ENCODE measurements around the gene BRAF.

The BRAF gene

DNA sequence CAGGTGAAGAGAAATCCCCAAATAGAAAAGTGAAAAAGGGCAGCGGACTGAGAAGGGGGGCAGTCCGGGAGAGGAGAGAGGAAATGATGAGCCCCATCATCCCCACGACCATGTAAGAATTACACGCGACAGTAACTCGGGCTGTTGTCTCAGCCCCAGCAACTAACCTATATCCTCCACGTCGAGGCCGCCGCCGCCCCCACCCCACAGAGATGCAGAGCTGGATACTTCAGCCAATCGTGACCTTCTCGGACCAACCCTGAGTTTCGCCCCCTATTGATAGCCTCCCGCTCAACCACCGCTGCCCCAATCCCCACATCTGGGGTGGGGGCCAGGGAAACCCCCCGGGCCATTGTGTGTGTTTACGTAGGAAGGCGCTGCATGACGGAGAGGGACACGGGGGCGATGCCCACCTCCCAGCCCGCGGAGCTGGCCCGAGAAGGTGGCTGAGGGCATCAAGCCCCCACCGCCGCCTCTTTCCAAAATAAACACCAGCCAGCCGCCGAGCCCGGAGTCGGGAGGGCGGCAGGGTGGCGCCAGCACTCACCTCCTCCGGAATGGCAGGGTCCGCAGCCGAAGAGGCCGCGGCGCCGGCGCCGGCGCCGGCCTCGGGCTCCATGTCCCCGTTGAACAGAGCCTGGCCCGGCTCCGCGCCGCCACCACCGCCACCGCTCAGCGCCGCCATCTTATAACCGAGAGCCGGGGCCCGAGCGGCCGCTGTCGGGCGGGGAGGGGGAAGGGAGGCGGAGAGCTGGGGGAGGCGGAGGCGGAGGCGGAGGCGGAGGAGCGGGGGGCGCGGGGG is 509 bp downstream of the BRAF start:
- TF ChIP-seq, protein P1, sequence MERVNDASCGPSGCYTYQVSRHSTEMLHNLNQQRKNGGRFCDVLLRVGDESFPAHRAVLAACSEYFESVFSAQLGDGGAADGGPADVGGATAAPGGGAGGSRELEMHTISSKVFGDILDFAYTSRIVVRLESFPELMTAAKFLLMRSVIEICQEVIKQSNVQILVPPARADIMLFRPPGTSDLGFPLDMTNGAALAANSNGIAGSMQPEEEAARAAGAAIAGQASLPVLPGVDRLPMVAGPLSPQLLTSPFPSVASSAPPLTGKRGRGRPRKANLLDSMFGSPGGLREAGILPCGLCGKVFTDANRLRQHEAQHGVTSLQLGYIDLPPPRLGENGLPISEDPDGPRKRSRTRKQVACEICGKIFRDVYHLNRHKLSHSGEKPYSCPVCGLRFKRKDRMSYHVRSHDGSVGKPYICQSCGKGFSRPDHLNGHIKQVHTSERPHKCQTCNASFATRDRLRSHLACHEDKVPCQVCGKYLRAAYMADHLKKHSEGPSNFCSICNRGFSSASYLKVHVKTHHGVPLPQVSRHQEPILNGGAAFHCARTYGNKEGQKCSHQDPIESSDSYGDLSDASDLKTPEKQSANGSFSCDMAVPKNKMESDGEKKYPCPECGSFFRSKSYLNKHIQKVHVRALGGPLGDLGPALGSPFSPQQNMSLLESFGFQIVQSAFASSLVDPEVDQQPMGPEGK (CRISPR knock-in tag; IDR thresholded peaks at IDR 0.05; ENCODE audit: borderline replicate concordance) = peak; percentile 97
- TF ChIP-seq ZNF8 (CRISPR knock-in tag; IDR thresholded peaks at IDR 0.05) = no peak
- TF ChIP-seq CREB5 (CRISPR knock-in tag; IDR thresholded peaks at IDR 0.05; ENCODE audit: low read depth) = no peak
- peak; percentile 35; the same call in 1 of the 2 replicates for TF ChIP-seq TCF4 (CRISPR knock-in tag; IDR thresholded peaks at IDR 0.05; ENCODE audit: borderline replicate concordance)
- 0 out of 2 replicates have a peak, but pooled peaks have one; percentile 45 for TF ChIP-seq ZFP3 (CRISPR knock-in tag; IDR thresholded peaks at IDR 0.05)
- TF ChIP-seq PPARA (CRISPR knock-in tag; IDR thresholded peaks at IDR 0.05; ENCODE audit: borderline replicate concordance) = no peak
- TF ChIP-seq SNAI2 (CRISPR knock-in tag; IDR thresholded peaks at IDR 0.05) = no peak
- TF ChIP-seq OSR1 (CRISPR knock-in tag; IDR thresholded peaks at IDR 0.05) = no peak
- TF ChIP-seq ESRRG (CRISPR knock-in tag; IDR thresholded peaks at IDR 0.05) = no peak
- peak; percentile 90 for ATAC-seq

DNA sequence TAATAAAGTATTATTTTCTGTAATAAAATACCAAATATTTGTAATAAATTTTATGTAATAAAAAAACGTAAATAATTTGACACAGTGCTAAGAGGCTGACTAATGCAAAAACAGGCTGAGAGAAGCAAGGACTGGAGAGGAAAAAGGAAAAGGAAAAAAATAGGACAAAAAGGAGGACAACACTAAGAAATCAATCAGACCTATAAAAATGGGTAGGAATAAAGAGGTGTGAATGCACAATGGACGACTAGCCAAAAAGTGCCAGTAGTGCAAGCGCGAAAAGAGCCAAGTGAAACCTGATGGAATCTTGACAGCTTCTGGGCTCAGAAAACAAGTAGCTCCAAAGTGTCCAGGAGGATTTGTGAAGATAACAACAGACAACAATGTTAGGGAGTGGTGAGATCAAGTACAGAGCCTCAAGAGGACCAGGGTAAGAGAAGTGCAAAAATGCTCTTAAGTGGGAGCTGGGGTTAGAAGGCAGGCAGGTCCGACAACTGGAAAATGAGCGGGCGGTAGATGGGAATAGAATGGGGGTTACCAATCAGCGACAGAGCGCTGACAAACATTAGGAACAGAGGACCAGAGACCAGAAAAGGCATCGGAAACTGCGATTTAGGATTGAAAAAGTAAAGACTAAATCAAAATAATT is 1.2 kb downstream of the BRAF start:
- ATAC-seq = peak; percentile 50
- no peak for TF ChIP-seq ISL1 (CRISPR knock-in tag; IDR thresholded peaks at IDR 0.05)
- no peak for TF ChIP-seq TSHZ2 (CRISPR knock-in tag; IDR thresholded peaks at IDR 0.05)
- no peak for TF ChIP-seq ZNF70 (CRISPR knock-in tag; IDR thresholded peaks at IDR 0.05)
- no peak for TF ChIP-seq ZFP3 (CRISPR knock-in tag; IDR thresholded peaks at IDR 0.05)
- TF ChIP-seq ZFP30 (CRISPR knock-in tag; IDR thresholded peaks at IDR 0.05) = no peak
- TF ChIP-seq POU6F1 (CRISPR knock-in tag; IDR thresholded peaks at IDR 0.05; ENCODE audit: borderline replicate concordance, low read depth) = no peak
- TF ChIP-seq BACH2 (CRISPR knock-in tag; IDR thresholded peaks at IDR 0.05; ENCODE audit: borderline replicate concordance) = no peak
- TF ChIP-seq CSDC2 (CRISPR knock-in tag; IDR thresholded peaks at IDR 0.05) = no peak
- TF ChIP-seq ZNF8 (CRISPR knock-in tag; IDR thresholded peaks at IDR 0.05) = no peak
- TF ChIP-seq OSR1 (CRISPR knock-in tag; IDR thresholded peaks at IDR 0.05) = no peak
- no peak for TF ChIP-seq SNAI2 (CRISPR knock-in tag; IDR thresholded peaks at IDR 0.05)
- TF ChIP-seq PPARA (CRISPR knock-in tag; IDR thresholded peaks at IDR 0.05; ENCODE audit: borderline replicate concordance) = no peak
- TF ChIP-seq, protein P1 (CRISPR knock-in tag; IDR thresholded peaks at IDR 0.05; ENCODE audit: borderline replicate concordance) = no peak
- no peak for TF ChIP-seq ARNTL (CRISPR knock-in tag; IDR thresholded peaks at IDR 0.05; ENCODE audit: borderline replicate concordance, low read depth)
- TF ChIP-seq CREB5 (CRISPR knock-in tag; IDR thresholded peaks at IDR 0.05; ENCODE audit: low read depth) = no peak
- TF ChIP-seq GLIS3 (CRISPR knock-in tag; IDR thresholded peaks at IDR 0.05) = no peak
- TF ChIP-seq ESRRG (CRISPR knock-in tag; IDR thresholded peaks at IDR 0.05) = no peak
- no peak for TF ChIP-seq TCF4 (CRISPR knock-in tag; IDR thresholded peaks at IDR 0.05; ENCODE audit: borderline replicate concordance)
- no peak for TF ChIP-seq ZNF565 (CRISPR knock-in tag; conservative IDR thresholded peaks at IDR 0.05; ENCODE audit: low read depth)
- no peak for TF ChIP-seq TOX (CRISPR knock-in tag; IDR thresholded peaks at IDR 0.05; ENCODE audit: borderline replicate concordance)
